GM13977 (cell line): ENCODE results near the gene EHD1.

Experiments
- DNase-seq: peaks from one replicate; pipeline ENCODE4 v3.0.0; 2012; ENCODE audit warnings: low spot score
- CTCF ChIP-seq: IDR thresholded peaks from 2 replicates; pipeline ENCODE4 v1.5.1; 2012; ENCODE audit warnings: mild to moderate bottlenecking, control low read depth; ENCODE audit not compliant: insufficient read depth; ENCODE audit errors: extremely low read depth, missing control alignments
- in situ Hi-C: fragments of 300-500 bp; cut with MboI; formaldehyde crosslinking; loops from one replicate; pipeline ENCODE4 v1.12.0; 2022; ENCODE audit warnings: low sequenced_read_pairs, low pct_unique_long_range_greater_than_20kb, mixed read lengths, inconsistent platforms; ENCODE audit not compliant: unreplicated experiment

The EHD1 gene

GRCh38 chr11:64859542-64860414 lies 18.6 kb downstream of the EHD1 start:
- no peak for TF ChIP-seq CTCF
- peak; percentile 94 for DNase-seq
- in situ Hi-C loops: no loop called here

GRCh38 chr11:64858467-64859263 lies 19.8 kb downstream of the EHD1 start:
- in situ Hi-C loops: no loop called here
- no peak for DNase-seq
- TF ChIP-seq CTCF: no peak

- DNase-seq: no peak
- in situ Hi-C loops: no loop called here
- TF ChIP-seq CTCF: no peak
Observed at GRCh38 chr11:64857485-64857884, 20.9 kb downstream of the EHD1 start.

GRCh38 chr11:64856382-64857227 lies 21.8 kb downstream of the EHD1 start:
- DNase-seq: no peak
- no peak for TF ChIP-seq CTCF
- in situ Hi-C loops: no loop called here

GRCh38 chr11:64855596-64856304 lies 22.7 kb downstream of the EHD1 start:
- TF ChIP-seq CTCF: no peak
- no peak for DNase-seq
- in situ Hi-C loops: no loop called here
